HG03103 (cell line): ENCODE measurements around the gene SFT2D3.

Experiments used
- ATAC-seq: cut with Tn5 transposase; IDR thresholded peaks from one replicate; pipeline ENCODE4 v1.9.1; 2021; ENCODE audit warnings: low read depth; ENCODE audit not compliant: unreplicated experiment

Gene SFT2D3

DNA sequence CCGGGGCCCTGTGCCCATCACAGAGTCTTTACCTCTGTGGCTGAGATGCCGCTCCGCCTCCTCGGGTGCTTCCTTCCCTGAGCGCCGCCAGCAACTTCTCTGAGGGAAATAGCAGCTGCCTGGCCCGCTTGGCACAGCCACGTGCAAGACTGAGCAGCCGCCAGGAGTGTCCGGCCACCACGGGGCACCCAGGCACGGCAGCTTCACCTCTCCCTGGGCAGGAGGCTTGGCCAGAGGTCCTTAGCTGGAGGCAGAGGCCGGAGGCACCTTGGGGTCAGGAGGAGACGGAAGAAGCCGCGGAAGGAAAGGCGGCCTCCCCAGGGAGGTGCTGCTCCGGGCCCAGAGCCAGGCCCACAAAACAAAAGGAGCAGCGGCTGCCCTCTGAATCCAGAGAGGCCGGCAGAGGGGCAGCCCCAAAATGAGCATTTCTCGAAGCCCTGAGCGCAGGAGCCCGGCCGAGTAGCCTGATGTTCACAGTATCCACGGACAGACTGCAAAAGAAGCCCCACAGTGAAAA is 20.0 kb upstream of the SFT2D3 start:
- no peak for ATAC-seq

DNA sequence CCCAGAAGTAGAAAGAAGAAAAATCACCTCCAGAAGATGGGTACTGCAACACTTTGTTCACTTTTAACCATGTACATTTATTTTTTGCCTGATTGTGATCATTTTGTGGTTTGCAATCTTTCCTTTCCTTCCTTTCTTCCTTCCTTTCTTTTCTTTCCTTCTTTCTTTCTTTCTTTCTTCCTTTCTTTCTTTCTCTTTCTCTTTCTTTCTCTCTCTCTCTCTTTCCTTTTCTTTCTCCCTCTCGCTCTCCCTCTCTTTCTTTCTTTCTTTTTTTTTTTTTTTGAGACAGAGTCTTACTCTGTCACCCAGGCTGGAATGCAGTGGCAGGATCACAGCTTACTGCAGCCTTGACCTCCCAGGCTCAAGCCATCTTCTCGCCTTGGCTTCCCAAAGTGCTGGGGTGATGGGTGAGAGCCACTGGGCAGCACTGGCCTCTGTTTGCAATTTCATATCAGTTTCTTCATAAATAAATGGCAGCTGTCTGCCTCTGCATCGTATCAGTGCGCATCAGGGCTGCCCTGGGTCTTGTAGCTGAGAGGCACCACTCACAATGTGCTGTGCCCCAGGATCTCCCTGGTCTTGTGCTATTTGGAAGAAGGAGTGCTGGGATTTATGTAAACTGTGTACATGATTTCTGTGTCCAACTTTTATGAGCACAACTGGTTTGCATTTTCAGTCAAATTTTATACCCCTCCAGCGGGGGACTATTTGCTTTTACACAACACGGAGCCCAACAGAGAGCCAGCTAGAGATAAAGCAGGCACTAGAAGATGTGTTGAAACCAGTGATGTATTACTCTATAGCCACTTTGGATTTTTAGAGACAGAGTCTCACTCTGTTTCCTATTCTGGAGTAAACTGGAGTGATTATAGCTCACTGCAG is 19.1 kb upstream of the SFT2D3 start:
- no peak for ATAC-seq

DNA sequence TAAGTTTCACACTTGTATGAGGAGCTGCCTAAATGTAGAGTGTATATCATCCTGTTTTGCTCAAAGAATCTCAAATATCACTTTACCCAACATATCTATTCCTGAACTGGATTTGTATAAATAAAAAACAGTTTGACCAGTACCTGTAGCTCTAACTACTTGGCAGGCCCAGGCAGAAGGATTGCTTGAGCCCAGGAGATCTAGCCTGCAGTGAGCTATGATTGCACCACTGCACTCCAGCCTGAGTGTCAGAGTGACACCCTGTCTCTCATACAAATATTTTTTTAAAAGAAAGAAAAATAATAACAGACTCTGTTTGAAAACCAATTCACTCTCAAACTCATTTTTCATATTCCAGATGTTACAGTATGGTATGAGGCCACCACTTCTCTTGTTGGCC is 18.2 kb upstream of the SFT2D3 start:
- ATAC-seq = no peak

DNA sequence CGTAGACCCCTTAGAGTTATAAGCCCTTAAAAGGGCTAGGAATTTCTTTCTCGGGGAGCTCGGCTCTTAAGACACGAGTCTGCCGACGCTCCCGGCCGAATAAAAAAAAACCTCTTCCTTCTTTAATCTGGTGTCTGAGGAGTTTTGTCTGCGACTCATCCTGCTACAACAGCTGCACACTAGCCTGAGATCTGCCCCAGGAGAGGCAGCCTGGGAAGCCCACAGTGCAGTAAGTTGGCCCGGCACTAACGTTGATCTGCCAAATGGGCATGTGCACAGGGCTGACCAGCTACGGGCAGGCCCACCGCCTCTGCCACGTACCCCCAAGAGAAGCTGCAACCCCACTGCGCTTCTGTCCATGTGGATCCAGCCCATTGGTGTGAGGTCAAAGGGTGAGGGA is 17.5 kb upstream of the SFT2D3 start:
- no peak for ATAC-seq

DNA sequence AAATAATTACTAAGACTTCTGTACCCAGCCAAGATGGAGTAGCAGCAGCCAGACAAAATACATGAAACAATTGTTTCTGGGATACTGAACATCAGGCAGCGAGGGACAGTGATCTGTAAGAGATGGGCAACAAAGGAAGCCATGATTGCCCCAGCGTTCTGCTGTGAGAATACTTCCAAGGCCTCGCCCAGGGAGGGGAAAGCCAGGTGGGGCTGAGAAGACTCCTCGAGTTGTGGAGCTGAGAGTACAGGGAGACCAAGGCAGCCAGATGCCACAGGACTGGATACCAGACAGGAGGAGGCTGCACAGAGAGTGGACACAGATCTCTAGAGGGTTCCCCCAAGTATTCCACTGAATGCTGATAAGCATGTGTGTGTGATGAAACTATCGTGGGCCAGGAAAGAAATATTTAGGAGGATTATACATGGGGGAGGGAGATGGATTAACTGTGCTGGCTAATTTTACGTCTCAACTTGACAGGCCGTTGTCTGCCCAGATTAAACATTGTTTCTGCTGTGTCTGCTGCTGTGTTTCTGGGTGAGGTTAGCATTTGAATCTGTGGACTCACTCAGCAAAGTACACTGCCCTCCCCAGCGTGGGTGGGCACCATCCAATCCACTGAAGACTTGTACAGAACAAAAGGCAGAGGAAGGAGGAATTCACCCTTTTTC is 15.8 kb upstream of the SFT2D3 start:
- no peak for ATAC-seq

DNA sequence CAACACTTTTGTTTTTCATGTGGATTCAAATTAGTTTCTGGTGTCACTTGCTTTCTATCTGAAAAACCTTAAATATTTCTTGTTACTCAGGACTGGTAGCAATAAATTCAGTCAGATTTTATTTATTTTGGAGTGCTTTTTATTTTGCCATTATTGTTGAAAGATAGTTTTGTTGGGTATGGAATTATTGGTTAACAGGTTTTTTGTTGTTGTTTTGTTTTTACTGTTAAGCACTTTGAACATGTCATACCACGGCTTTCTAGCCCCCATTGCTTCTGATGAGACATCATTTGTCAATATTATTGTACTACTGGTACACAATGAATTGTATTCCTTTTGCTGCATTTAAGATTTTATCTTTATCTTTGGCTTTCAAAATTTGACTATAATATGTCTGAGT is 12.9 kb upstream of the SFT2D3 start:
- no peak for ATAC-seq

DNA sequence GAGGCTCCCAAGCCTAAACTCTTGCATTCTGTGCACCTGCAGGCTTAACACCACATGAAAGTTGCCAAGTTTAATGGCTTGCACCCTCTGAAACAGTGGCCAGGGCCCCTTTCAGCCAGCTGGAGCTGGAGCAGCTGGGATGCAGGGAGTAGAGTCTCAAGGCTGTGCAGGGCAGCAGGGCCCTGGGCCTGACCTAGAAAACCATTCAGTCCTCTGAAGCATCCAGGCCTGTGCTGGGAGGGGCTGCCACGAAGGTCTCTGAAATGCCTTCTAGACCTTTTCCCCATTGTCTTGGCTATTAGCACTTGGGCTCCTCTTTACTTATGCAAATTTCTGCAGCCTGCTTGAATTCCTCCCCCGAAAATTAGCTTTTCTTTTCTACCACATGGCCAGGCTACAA is 10.6 kb upstream of the SFT2D3 start:
- ATAC-seq = no peak

DNA sequence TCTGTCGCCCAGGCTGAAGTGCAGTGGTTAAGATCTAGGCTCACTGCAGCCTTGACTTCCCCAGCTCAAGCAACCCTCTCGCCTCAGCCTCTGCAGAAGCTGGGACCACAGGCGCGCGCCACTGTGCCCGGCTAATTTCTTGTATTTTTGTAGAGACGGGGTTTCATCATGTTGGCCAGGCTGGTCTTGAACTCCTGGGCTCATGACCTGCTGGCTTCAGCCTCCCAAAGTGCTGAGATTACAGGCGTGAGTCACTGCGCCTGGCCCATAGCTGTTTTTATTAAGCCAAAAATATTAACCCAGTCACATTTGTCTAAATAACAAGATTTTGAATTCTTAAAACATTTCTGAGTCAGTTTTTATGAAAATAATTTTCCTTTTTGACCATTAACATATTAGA is 6.3 kb upstream of the SFT2D3 start:
- ATAC-seq = no peak

DNA sequence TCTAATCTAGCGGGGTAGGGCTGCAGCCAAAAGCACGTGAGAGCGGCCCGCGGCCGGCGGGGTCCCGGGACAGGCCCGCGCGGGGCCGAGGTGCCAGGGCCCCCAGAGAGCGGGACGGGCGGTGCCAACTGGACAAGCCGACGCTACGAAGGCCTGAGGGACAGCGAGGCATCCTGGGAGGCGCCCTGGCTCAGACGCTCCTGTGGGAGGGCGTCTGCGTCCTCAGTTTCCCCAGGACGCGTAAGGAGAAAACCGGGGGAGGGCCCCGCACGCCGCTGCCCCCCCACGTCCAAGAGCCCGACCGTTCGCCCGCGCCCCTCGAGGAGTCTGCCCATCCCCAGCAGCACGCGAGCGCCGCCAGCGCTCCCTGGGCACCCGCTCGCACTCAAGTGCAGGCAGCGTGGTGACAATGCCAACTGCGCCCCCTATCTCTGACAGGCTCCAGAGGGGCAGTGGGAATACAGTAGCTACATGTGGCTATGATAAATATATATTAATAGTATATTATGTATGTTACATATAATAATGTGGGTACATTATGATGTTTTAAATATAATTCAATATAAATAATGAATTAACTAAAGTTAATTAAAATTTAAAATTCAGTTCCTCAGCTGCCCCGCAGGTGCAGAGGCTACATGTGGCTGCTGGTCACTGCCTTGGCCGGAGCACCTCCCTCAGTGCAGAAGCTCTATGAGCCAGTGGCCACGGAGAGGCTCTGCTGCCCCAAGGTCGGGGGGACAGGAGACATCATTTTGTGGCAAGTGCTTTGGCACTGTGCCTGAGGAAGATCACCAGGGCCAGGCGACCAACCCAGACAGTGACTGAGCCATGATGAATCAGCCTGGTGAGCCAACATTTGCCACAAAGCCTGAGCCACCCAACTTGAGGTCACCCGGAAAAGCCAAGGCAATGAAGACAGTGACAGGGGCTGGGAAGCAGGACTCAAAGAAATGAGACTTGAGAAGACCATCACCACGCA is 5.5 kb upstream of the SFT2D3 start:
- ATAC-seq = no peak

DNA sequence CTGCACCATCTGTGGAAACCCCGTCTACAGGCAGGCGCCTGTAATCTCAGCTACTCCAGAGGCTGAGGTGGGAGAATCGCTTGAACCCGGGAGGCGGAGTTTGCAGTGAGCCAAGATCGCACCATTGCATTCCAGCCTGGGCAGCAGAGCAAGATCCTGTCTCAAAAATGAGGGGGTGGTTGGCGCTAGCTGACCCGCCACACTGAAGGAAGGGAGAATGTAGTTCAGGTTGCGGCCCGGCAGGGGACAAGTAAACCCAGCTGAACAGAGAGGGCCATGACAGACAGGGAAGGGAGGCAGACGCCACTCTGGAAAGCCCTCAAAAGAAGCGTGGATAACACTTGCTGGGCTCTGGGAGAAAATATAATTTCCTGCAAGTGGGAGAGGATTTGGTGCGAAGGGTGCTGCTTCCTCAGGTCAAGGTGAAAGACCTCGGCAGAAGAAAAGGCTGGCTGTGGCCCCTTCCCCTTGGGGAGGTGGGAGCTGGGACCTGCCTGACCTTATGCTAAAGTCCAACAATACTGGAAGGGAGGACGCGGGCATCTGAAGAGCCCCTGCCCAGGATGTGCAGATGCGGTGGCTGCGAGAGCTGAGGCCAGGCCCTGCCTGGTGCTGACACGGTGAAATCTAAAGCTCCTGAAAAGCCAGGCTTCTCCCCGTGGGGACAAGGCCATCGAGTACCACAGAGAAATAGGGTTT is 3.7 kb upstream of the SFT2D3 start:
- no peak for ATAC-seq

DNA sequence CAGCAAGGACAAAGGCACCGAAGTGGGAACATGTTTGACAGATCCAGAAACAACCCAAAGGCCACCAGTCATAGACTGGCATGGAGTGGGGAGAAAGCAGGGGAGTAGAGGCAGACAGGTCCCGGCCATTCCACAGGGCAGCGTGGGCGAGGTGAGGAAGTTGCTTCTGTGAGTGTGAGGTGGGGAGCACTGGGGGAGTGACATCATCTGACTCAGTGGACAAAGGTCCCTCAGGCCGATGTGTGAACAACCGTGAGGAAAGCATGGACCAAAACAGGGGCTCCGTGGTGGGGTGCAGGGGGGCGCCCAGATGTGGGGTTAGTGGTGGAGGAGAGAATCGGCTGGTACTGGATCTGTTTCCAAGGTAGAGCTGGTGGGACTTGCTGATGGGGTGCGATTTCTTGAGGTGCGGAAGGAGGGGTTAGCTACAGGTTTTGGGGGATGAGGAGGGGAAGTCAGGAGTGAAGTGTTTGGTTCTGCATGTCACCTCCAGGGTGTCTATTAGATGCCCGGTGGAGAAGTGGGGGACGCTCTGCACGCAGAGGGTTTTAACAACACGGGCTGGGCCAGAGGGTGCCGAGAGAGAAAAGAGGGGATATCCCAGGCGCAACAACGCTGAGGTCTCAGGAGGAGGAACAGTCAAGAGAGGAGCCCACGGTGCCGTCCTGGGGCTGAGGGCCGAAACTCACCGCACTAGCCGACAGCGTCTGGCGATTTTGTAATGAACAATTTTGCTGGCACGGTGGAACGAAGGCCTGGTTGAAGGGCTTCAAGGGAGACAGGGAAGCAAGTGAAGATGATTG is 2.5 kb upstream of the SFT2D3 start:
- ATAC-seq = no peak

DNA sequence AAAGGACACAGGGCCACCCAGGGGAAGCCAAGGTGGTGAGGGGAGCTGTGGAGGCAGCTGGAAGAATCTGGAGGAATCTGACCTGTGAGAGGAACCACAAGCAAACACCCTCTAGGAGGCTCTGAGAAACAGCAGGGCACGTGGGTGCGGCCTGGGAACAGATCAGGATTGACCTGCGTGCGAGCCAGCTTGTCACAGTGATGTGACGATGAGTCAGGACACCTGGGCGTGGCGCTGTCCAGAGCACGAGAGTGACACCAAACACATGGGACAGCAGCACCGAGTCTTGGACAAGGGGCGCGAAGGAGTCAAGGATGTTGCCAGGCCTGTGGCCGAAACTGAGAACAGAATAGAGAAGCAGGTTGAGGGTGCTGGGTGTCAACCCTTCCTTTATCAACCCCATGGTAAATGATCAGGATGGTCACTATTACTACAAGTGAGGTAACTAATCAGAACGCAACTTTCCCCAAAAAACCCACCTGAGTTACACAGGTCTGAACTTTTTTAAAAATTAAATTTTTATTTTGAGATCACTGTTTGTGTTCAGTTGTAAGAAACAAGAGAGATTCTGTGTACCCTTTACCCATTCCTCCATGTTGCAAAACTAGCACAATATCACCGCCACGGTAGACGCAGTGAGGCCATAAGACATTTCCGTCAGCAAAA is 637 bp upstream of the SFT2D3 start:
- ATAC-seq = peak; percentile 53

DNA sequence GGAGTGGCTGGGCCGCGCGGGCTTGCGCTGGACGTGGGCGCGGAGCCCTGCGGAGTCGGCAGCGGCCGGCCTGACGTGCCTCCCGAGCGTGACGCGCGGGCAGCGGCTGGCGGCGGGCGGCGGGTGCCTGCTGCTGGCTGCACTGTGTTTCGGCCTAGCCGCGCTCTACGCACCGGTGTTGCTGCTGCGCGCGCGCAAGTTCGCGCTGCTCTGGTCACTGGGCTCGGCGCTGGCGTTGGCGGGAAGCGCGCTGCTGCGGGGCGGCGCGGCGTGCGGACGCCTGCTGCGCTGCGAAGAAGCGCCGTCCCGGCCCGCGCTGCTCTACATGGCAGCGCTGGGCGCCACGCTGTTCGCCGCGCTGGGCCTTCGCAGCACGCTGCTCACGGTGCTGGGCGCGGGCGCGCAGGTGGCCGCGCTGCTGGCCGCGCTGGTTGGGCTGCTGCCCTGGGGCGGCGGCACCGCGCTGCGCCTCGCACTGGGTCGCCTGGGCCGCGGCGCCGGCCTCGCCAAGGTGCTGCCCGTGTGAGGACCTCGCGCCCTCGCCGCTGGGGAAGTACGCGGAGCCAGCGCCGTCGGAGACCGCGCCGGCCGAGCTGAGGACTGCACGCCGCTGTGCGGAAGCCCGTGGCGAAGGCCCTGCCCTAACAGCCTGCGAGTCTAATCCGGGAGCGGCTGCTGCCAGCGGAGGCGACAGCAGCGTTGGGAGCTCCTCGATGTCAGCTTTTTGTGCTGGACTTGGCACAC is 526 bp downstream of the SFT2D3 start:
- peak; percentile 39 for ATAC-seq

DNA sequence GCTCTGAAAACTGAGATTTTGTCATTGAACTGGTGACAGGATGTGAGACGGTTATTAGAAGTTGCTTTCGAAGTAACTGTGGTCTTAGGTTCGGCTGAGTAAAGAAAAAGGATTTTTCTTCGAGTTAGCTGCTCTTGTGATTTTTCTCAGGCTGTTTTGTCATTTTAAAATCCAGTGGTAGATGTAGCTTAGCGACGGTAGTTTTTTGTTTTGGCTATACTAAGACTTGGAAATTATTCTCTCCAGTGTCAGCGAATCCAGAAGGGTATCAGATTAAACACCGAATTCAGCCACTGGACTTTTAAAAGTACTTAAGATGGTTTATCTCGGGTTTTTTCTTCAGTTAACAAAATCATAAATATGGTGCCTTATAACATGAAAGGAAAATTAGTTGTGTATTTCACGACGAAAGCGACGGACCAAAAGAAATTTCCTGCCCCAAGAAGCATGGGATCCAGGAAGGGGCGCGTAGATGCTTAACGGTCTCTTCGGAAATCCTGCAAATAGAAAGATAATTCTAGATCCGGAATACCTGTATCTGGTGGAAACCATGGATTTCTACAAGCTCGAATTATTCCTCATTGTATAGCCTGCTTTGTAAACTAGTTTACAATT is 1.2 kb downstream of the SFT2D3 start:
- ATAC-seq = no peak

DNA sequence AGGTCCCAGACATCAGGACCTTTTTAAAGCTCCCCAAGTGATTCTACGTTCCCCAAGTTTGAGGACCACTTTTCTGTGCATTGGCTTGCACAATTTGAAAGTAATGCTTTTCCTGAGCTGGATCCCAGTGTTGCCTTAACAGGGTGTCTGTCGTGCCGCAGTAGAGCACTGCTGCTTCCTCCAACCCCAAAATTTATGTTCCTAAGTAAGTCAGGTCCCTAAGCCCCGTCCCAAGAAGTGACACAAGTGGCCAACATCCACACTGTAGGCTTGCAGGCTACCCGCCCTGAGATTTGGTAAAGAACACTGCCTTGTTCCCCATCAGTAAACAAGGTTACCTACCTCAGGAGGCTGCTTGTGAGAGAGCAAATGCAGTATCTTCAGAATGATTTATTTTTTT is 2.0 kb downstream of the SFT2D3 start:
- ATAC-seq = no peak

DNA sequence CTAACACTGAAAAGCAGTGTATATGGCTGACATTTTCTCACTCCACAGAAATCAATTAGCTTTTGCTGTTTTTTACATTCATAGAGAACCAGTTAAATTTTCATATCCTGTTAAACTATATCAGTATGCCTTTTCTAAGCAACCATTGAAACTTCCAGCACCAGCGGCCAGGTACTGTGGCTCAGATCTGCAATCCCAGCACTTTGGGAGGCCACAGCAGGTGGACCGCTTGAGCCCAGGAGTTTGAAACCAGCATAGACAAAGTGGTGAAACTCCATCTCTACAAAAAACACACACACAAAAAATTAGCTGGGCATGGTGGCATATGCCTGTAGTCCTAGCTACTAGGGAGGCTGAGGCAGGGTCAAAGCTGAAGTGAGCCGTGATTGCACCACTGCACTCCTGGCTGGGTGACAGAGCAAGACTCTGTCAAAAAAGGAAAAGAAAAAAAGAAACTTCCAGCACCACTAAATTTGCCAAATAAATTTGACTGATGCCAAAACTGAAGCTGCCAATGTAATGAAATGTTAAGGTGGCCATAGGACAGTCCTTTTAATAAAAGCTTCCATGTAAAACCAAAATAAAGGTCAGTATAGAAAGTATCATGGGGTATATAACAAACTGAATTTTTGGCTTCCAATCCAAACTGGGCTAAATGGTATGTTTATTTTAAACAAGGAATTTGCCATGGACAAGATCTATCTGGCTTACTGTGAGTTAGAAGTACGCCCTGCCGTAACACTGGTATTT is 3.5 kb downstream of the SFT2D3 start:
- no peak for ATAC-seq
